Astrocyte (in vitro differentiated cells and primary cell): ENCODE results near the gene HS6ST2.

Experiments
- EZH2 ChIP-seq: IDR thresholded peaks from 2 replicates; pipeline ENCODE4 v1.6.1; 2012; ENCODE audit warnings: mild to moderate bottlenecking, low read length, inconsistent platforms; ENCODE audit not compliant: insufficient read depth
- TF ChIP-seq, protein P1 (sequence below): IDR thresholded peaks from 2 replicates; pipeline ENCODE4 v1.5.1; 2011; ENCODE audit warnings: low read depth, mild to moderate bottlenecking, inconsistent platforms, low read length, moderate library complexity; ENCODE audit not compliant: insufficient read depth

DNA sequence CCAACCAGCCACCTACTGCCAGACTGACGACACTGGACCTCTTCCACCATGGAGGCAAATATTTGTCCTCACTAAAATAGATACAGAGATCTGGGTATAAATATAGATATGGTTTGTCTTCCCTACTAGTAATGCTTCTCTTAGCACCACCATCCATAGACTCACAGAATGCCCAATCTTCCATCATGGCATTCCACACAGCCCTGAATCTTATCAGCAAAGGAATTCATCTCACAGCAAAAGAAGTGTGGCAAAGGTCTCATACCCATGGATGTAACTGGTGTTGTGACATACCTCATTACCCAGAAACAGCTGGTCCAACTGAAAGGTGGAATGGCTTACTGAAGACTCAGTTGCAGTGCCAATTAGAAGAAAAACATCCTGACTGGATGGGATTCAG, 47.2 kb upstream of the HS6ST2 start:
- TF ChIP-seq, protein P1, sequence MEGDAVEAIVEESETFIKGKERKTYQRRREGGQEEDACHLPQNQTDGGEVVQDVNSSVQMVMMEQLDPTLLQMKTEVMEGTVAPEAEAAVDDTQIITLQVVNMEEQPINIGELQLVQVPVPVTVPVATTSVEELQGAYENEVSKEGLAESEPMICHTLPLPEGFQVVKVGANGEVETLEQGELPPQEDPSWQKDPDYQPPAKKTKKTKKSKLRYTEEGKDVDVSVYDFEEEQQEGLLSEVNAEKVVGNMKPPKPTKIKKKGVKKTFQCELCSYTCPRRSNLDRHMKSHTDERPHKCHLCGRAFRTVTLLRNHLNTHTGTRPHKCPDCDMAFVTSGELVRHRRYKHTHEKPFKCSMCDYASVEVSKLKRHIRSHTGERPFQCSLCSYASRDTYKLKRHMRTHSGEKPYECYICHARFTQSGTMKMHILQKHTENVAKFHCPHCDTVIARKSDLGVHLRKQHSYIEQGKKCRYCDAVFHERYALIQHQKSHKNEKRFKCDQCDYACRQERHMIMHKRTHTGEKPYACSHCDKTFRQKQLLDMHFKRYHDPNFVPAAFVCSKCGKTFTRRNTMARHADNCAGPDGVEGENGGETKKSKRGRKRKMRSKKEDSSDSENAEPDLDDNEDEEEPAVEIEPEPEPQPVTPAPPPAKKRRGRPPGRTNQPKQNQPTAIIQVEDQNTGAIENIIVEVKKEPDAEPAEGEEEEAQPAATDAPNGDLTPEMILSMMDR: no peak
- TF ChIP-seq EZH2: no peak
